ENCODE results near the gene GP1BB. TPM values are rescaled to one million over a fixed set of nuclear protein-coding genes. Genes with fewer than 3 reads are reported as not detected.

The GP1BB gene
- total and polyA plus RNA-seq, 2 of the 13 experiments (the other 11 are each of a cell fraction or from before 2014, with no cell fraction given), result not detected

- no peak for TF ChIP-seq ZNF496 (CRISPR knock-in tag; IDR thresholded peaks at IDR 0.05; ENCODE audit: insufficient replicate concordance)
- no peak for TF ChIP-seq ZNF766 (CRISPR knock-in tag; IDR thresholded peaks at IDR 0.05; ENCODE audit: borderline replicate concordance)
- 0 out of 2 replicates have a peak, but pooled peaks have one; percentile 33 for TF ChIP-seq ARNT2 (CRISPR knock-in tag; IDR thresholded peaks at IDR 0.05; ENCODE audit: low read depth)
- 0 out of 2 replicates have a peak, but pooled peaks have one; percentile 29 for TF ChIP-seq KMT2A (CRISPR knock-in tag; IDR thresholded peaks at IDR 0.05)
- TF ChIP-seq HINFP (CRISPR knock-in tag; IDR thresholded peaks at IDR 0.05; ENCODE audit: low read depth), result peak; percentile 63; the same call in 1 of the 2 replicates
- TF ChIP-seq BORCS8-MEF2B (CRISPR knock-in tag; IDR thresholded peaks at IDR 0.05), result peak; percentile 47; the same call in 1 of the 2 replicates
- TF ChIP-seq JUN (CRISPR knock-in tag; IDR thresholded peaks at IDR 0.05), result no peak
- 0 out of 2 replicates have a peak, but pooled peaks have one; percentile 11 for TF ChIP-seq ARID5B (CRISPR knock-in tag; IDR thresholded peaks at IDR 0.05)
- TF ChIP-seq ZNF142 (CRISPR knock-in tag; IDR thresholded peaks at IDR 0.05), result no peak
- TF ChIP-seq ZNF326 (CRISPR knock-in tag; IDR thresholded peaks at IDR 0.05; ENCODE audit: borderline replicate concordance), result no peak
- no peak for TF ChIP-seq HOXD1 (CRISPR knock-in tag; IDR thresholded peaks at IDR 0.05)
- TF ChIP-seq ATRX (CRISPR knock-in tag; IDR thresholded peaks at IDR 0.05; ENCODE audit: borderline replicate concordance), result no peak
- TF ChIP-seq ARID3A (IDR thresholded peaks at IDR 0.05; ENCODE audit: low read depth, low read length), result no peak
- no peak for TF ChIP-seq ZNF180 (CRISPR knock-in tag; IDR thresholded peaks at IDR 0.05; ENCODE audit: borderline replicate concordance, low read depth)
- TF ChIP-seq IKZF4 (CRISPR knock-in tag; IDR thresholded peaks at IDR 0.05; ENCODE audit: borderline replicate concordance, low read depth, not compliant biosample characterization), result no peak
These were observed at the start of gene GP1BB (continued) for GRCh38 chr22:19723232-19723982.

All from HepG2 (cell line).